ENCODE results near the gene TARS3.

DNA sequence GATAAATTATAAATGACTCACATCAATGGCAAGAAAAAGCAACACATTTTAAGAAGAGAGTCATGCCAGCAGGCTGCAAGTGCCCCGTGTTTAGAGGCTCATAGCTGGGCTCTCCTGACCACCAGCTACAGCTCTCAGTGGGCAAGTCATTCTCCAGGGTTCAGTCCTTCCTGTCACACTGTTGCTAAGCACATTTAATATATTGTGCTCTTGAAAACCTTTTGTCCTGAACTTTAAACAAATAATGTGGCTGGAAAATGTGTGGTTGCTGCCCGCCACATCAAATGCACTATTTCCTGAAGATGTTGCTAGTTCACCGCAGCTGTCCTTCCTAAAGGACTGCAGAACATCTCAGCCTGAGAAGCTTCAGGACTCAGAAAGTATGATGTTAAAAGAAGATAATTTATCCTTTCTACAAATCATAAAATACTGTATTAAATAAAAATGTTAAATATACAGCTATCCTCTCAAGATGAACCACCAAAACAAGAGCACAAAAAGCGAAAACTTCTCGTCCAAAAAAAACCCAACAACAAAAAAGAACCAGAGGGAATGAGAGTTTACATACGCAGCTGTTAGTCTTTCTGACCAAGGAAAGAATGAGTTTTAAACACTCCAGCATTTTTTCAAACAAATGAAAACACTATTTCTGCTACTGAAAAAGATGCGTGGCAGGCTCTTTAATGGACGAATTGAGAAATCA is 951 bp downstream of the TARS3 start:
- TF ChIP-seq, protein P1, sequence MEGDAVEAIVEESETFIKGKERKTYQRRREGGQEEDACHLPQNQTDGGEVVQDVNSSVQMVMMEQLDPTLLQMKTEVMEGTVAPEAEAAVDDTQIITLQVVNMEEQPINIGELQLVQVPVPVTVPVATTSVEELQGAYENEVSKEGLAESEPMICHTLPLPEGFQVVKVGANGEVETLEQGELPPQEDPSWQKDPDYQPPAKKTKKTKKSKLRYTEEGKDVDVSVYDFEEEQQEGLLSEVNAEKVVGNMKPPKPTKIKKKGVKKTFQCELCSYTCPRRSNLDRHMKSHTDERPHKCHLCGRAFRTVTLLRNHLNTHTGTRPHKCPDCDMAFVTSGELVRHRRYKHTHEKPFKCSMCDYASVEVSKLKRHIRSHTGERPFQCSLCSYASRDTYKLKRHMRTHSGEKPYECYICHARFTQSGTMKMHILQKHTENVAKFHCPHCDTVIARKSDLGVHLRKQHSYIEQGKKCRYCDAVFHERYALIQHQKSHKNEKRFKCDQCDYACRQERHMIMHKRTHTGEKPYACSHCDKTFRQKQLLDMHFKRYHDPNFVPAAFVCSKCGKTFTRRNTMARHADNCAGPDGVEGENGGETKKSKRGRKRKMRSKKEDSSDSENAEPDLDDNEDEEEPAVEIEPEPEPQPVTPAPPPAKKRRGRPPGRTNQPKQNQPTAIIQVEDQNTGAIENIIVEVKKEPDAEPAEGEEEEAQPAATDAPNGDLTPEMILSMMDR (conservative IDR thresholded peaks at IDR 0.05) = no peak
- no peak for TF ChIP-seq ZFX (IDR thresholded peaks at IDR 0.05)

All from C4-2B (cell line).